Esophagus muscularis mucosa (tissue), 4 donors: Measurements from ENCODE around the gene ECI1. TPM values are rescaled to one million over a fixed set of nuclear protein-coding genes. Genes with fewer than 3 reads are reported as not detected.
A peak's percentile ranks its signal among the peaks of the same experiment; 100 is the strongest.

ENCODE experiments used
- DNase-seq: peaks from one replicate; pipeline ENCODE4 v3.0.0-alpha.2; 2017; ENCODE audit errors: extremely low spot score
- H3K27ac ChIP-seq, 4 donors: fragments of 200-600 bp; sonication (generic); replicated peaks in 1 of 4; 1 replicate in 3 of 4; 2 replicates in 1 of 4; pipeline ENCODE4 v1.5.1; 2016 to 2019; ENCODE audit warnings: mild to moderate bottlenecking in 1 of 4
- H3K27me3 ChIP-seq, 4 donors: fragments of 200-600 bp; sonication (generic); one replicate each; pipeline versions ENCODE4 v1.5.1 to v1.6.0; 2016 to 2019
- H3K36me3 ChIP-seq, 4 donors: fragments of 200-600 bp; sonication (generic); one replicate each; pipeline ENCODE4 v1.5.1; 2016 to 2019
- H3K4me1 ChIP-seq, 4 donors: fragments of 200-600 bp; sonication (generic); one replicate each; pipeline ENCODE4 v1.5.1; 2016 to 2019
- H3K4me3 ChIP-seq, 4 donors: fragments of 200-600 bp; sonication (generic); 1 replicate in 2 of 4; 2 replicates in 2 of 4; pipeline ENCODE4 v1.5.1; 2016 to 2019; ENCODE audit warnings: mild to moderate bottlenecking in 4 of 4, moderate library complexity in 1 of 4
- H3K9me3 ChIP-seq, 4 donors: fragments of 200-600 bp; sonication (generic); 1 replicate in 3 of 4; 2 replicates in 1 of 4; pipeline ENCODE4 v1.5.1; 2016 to 2019
- CTCF ChIP-seq, 3 experiments: fragments of 200-600 bp in 2 of 3; fragments of 450-650 bp in 1 of 3; sonication (generic) in 2 of 3; IDR thresholded peaks; one replicate each; pipeline ENCODE4 v1.5.1; 2017 to 2019; ENCODE audit warnings: antibody characterized with exemption in 3 of 3, mild to moderate bottlenecking in 2 of 3, moderate library complexity in 1 of 3
- EP300 ChIP-seq: sonication (generic); formaldehyde crosslinking; IDR thresholded peaks from one replicate; pipeline ENCODE4 v1.6.1; 2017; ENCODE audit warnings: antibody characterized with exemption
- POLR2A ChIP-seq: fragments of 450-650 bp; IDR thresholded peaks from one replicate; pipeline ENCODE4 v1.6.1; 2017; ENCODE audit warnings: antibody characterized with exemption, moderate library complexity, mild to moderate bottlenecking, low read depth
- POLR2AphosphoS5 ChIP-seq, 2 donors: sonication (generic); formaldehyde crosslinking; IDR thresholded peaks; one replicate each; pipeline ENCODE4 v1.6.1; 2017; ENCODE audit warnings: antibody characterized with exemption in 2 of 2
- WGBS: methylation state at CpG from one replicate; pipeline ENCODE4 v1.1.5; 2018; 5-methylcytosine and 5-hydroxymethylcytosine counted together
- intact Hi-C: fragments of 100-400 bp; cut with DNase I; formaldehyde crosslinking; loops from one replicate; pipeline ENCODE4 v1.15.1; 2023
- total RNA-seq, 4 donors: library from RNA; depleted of rRNA; stranded (reverse); fragments of >200 nt; gene quantifications; one replicate each; pipeline versions ENCODE4 v1.1.0 to v1.2.1, GENCODE V29; 2016

Gene ECI1
- total RNA-seq, 4 donors from 2014 or later, result 51.9 to 115 (median 86.6) TPM

GRCh38 chr16:2297506-2297860 lies 46.1 kb upstream of the ECI1 start:
- H3K27me3 ChIP-seq, result no peaks in the 10 kb centered on the region
- peaks cover 18 to 90% (median 49%) of the 10 kb centered on the region in 4 donors for H3K36me3 ChIP-seq
- no peak for TF ChIP-seq CTCF (IDR thresholded peaks at IDR 0.05)
- no peak for TF ChIP-seq POLR2A
- no peak for TF ChIP-seq EP300
- TF ChIP-seq POLR2AphosphoS5 (IDR thresholded peaks at IDR 0.05), result no peak
- WGBS, result 100% methylated on average over 8 of the region's 22 CpGs
- intact Hi-C loops, result no loop called here
- H3K4me3 ChIP-seq, result no peak overlapping the region
- no peaks in the 10 kb centered on the region for H3K9me3 ChIP-seq
- no peak for DNase-seq
- no peak overlapping the region for H3K27ac ChIP-seq
- H3K4me1 ChIP-seq, result peaks cover 0 to 5% (median 1%) of the 10 kb centered on the region in 4 donors

- Histone ChIP-seq H3K27ac (no peak overlapping the region), H3K4me1 (peaks cover 0 to 5% (median 1%) of the 10 kb centered on the region in 4 donors), H3K9me3 (no peaks in the 10 kb centered on the region), H3K4me3 (no peak overlapping the region), H3K27me3 (no peaks in the 10 kb centered on the region), H3K36me3 (peaks cover 24 to 94% (median 55%) of the 10 kb centered on the region in 4 donors)
- TF ChIP-seq CTCF (IDR thresholded peaks at IDR 0.05) (peak in 1 of 3 experiments; percentile 40), POLR2A (no peak), EP300 (no peak), POLR2AphosphoS5 (IDR thresholded peaks at IDR 0.05) (no peak)
- no peak for DNase-seq
- intact Hi-C loops, result no loop called here
- 100% methylated on average over 14 of the region's 23 CpGs for WGBS
Observed at GRCh38 chr16:2296661-2297505, 45.5 kb upstream of the ECI1 start.

GRCh38 chr16:2295056-2295798 lies 43.8 kb upstream of the ECI1 start:
- no peak for DNase-seq
- no peaks in the 10 kb centered on the region for H3K27me3 ChIP-seq
- intact Hi-C loops, result no loop called here
- no peak overlapping the region for H3K27ac ChIP-seq
- no peaks in the 10 kb centered on the region for H3K9me3 ChIP-seq
- TF ChIP-seq EP300 (no peak), POLR2A (no peak), CTCF (IDR thresholded peaks at IDR 0.05) (no peak)
- 86% methylated on average over 18 of the region's 21 CpGs for WGBS
- H3K4me3 ChIP-seq, result no peak overlapping the region
- peaks cover 34 to 98% (median 67%) of the 10 kb centered on the region in 4 donors for H3K36me3 ChIP-seq
- H3K4me1 ChIP-seq, result peaks cover 0 to 5% (median 1%) of the 10 kb centered on the region in 4 donors

- TF ChIP-seq CTCF (IDR thresholded peaks at IDR 0.05), result no peak
- no peak for TF ChIP-seq POLR2A
- TF ChIP-seq EP300, result no peak
- Histone ChIP-seq H3K36me3 (peaks cover 32 to 99% (median 73%) of the 10 kb centered on the region in 4 donors), H3K4me1 (peaks cover 0 to 5% (median 1%) of the 10 kb centered on the region in 4 donors), H3K9me3 (no peaks in the 10 kb centered on the region), H3K27me3 (no peaks in the 10 kb centered on the region), H3K27ac (no peak overlapping the region), H3K4me3 (no peak overlapping the region)
- DNase-seq, result no peak
- intact Hi-C loops, result no loop called here
- WGBS, result 95% methylated on average over 9 of the region's 9 CpGs
Observed at GRCh38 chr16:2292221-2292620, 40.8 kb upstream of the ECI1 start.
